HG02571 (cell line): Measurements from ENCODE around the gene BABAM2.

Source experiments
- ATAC-seq: cut with Tn5 transposase; IDR thresholded peaks from one replicate; pipeline ENCODE4 v1.9.1; 2021; ENCODE audit warnings: mild to moderate bottlenecking, moderate library complexity; ENCODE audit not compliant: unreplicated experiment

Gene BABAM2

GRCh38 chr2:27906074-27906473, 15.5 kb downstream of the BABAM2 start:
- ATAC-seq, result no peak

- ATAC-seq, result no peak
Measured at GRCh38 chr2:27907547-27907946, 17.0 kb downstream of the BABAM2 start.

DNA sequence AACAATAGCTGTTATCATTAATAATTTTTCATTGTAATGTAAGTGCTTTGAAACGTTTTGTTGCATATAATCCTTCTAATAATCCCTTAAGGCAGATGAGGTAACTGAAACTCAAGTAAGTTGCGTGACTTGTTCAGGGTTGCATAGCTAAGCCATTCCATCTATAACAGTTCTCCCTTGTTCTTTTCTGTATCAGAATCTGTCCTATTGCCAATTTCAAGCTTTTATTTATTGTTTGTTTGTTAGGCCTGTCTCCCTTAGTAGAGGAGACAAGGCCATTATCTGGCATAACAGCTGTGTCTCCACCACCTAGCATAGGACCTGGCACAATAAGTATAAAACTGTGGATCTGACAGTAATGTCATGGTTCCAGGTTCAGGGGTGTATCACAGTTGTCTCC, 19.4 kb downstream of the BABAM2 start:
- no peak for ATAC-seq

GRCh38 chr2:27911458-27912210, 21.1 kb downstream of the BABAM2 start:
- ATAC-seq, result no peak

- ATAC-seq, result no peak
Measured at GRCh38 chr2:27912512-27912911, 22.0 kb downstream of the BABAM2 start.

GRCh38 chr2:27914041-27914804, 23.7 kb downstream of the BABAM2 start:
- no peak for ATAC-seq

DNA sequence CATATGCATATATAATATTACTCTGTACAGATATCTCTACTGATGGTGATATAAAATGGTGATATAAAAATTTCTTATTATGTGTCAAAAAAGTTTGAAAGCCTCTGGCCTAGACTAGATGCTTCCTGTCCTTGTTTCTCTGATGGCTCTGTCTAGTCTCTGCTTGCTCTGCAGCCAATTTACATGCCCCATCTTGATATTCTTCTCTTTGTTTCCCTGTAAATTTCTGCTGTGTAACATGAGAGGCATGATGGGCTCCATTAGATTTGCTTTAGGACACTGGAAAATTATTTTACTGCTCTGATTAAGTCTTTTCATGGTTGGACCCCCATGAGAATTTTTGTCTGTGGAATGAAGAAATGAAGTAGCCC, 24.3 kb downstream of the BABAM2 start:
- ATAC-seq, result no peak

- ATAC-seq, result no peak
Measured at GRCh38 chr2:27915191-27915590, 24.7 kb downstream of the BABAM2 start.

DNA sequence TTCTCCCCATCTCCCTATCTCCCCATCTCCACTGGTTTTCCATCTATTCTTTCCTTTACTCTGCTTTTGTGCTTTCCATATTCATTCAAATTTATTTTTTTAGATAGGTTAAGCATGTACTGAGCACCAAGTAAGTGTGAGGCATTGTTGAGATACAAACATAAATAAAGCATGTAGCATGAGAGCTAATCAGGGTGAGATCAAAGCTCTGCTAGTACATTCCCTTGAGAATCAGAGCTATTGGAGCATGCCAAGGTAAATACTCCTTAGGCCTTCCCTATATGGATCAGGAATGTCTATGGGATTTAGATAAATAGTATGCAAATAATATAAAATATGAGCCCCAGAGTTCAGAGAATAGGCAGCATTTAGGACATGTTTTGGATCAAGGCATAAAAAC, 25.3 kb downstream of the BABAM2 start:
- ATAC-seq, result no peak

GRCh38 chr2:27916293-27916995, 25.9 kb downstream of the BABAM2 start:
- ATAC-seq, result no peak

- ATAC-seq, result no peak
Measured at GRCh38 chr2:27920148-27920885, 29.8 kb downstream of the BABAM2 start.

DNA sequence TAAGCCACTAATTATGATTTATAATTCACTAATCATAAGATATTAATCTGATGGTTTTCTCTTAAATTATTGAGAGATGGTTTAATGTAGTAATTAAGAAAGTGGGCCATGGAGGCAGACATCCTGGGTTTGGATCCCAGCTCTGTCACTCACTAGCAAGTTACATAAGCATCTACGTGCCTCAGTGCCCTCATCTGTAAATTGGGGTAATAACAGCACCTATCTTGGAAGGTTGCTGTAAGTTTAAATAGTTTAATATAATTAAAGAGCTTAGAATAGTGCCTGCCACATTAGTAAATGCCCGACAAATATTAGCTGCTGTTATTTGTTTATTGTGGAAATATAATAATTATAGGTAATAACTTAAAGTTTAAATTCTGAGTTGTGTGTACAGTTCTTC, 30.9 kb downstream of the BABAM2 start:
- no peak for ATAC-seq

DNA sequence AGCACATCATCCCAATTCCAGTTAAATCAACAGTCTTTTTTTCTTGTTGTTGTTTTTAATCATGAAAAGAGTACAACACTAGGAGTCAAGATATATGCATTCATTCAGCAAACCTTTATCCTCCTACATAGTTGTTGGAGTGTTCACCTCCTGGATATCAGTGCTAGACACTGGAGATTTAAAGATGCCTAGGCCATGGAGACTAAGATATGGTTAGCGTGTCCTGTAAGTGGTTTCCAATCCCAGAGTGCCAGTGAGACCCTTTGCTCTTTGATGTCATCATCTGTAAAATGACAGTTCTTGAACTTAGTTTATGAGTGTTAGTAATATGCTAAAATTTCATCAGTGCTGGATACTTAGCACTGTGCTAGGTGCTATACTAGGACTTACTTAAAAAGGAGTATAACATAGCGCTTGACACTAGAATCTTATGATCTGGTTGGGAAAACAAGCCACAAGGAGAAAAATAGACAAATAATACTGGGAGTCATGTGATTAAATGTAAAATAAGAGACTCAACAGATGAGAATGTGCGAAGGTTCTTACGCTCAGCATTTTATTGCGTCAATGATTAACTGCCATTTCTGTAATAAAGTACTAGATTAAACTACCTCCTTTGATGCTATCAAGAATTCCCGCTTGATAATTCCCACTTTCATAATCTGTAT, 31.5 kb downstream of the BABAM2 start:
- ATAC-seq, result no peak

- no peak for ATAC-seq
Measured at GRCh38 chr2:27922842-27923241, 32.3 kb downstream of the BABAM2 start.

GRCh38 chr2:27925766-27926472, 35.4 kb downstream of the BABAM2 start:
- ATAC-seq, result no peak

DNA sequence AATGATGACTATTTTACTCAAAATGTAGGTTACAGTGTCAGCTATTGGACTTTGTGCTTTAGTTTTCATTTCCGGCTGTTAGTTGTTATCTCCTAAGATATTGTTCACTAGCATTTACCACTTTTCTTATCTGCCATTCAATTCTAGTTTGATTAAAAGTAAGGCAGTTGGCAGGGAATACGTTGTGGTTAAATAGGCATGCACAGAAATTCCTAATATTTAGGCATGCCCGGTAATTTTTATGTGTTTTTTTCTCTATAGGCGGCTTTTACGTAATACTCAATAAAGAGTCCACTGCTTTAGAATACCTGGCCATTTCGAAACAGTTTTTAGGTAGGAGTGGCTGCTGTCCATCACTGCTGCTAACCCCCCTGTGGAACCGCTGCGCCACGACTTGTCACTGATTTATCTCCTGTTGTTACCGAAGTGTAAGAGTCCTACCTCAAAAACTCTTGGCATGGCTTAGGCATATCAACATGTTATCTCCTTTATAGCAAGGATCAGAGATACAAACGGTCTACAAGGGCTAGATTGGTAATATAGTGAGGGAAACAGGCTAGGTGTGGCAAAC, 39.5 kb downstream of the BABAM2 start:
- no peak for ATAC-seq

DNA sequence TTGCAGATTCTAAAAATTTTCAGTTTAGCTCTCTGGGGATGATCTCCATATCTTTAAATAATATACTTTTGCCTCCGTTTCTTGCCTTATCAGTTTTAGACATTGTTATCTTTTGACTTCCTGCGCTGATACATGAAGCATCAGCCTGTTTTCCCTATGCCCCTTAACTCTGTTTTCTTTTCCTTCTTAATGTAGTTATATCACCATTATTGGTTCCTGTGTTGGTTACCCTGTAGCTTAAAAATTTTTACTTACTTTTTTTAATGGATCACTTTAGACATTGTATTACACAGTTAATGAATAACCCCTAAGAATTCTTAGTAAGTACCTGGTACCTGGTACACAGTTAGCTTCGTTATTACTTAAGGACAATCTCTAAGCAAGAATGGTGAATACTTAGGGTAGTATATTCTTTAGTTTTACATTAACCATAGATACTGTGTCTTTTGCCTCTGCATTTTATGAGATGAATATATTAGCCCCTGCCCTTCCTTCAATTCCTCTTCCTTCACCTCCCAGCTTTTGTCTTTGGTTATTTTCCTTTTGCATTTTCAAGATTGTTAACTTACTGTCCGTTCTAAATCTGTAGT, 40.9 kb downstream of the BABAM2 start:
- no peak for ATAC-seq

DNA sequence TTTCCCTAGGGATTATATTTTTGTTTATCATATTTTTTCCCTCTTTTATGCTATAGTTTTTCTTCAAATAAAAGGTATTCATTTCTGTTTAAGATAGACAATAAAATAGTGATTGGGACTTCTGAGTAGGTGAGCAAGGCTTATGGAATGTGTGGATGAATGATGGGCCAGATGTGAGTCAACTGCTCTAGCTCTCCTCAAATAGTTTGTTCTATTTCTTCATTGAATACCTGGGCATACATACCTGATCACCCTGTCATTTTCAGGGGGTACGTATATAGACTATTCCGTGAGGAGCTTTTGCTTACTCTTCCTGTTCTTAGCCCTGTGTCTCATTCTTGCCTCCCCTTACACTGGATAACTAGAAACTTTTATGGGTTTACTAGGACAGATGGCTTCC, 41.9 kb downstream of the BABAM2 start:
- no peak for ATAC-seq

- ATAC-seq, result no peak
Measured at GRCh38 chr2:27935026-27935425, 44.5 kb downstream of the BABAM2 start.
